Neutrophil (primary cell): ENCODE measurements around the gene C3orf22.

Experiments used
- H3K27ac ChIP-seq: fragments of 200-600 bp; sonication (generic); 2 replicates; pipeline ENCODE4 v1.5.1; 2016; ENCODE audit warnings: mild to moderate bottlenecking, moderate library complexity
- H3K27me3 ChIP-seq: fragments of 200-600 bp; sonication (generic); 2 replicates; pipeline ENCODE4 v1.6.0; 2016; ENCODE audit warnings: mild to moderate bottlenecking
- H3K36me3 ChIP-seq: fragments of 200-600 bp; sonication (generic); 2 replicates; pipeline ENCODE4 v1.5.1; 2017
- H3K4me1 ChIP-seq, 2 experiments: fragments of 200-600 bp in 1 of 2; sonication (generic) in 1 of 2; 1 replicate in 1 of 2; 2 replicates in 1 of 2; pipeline versions ENCODE4 v1.5.1 to v1.6.1; 2013 to 2016; ENCODE audit warnings: low read depth in 1 of 2, low read length in 1 of 2, mild to moderate bottlenecking in 1 of 2, moderate library complexity in 1 of 2; ENCODE audit not compliant: control insufficient read depth in 1 of 2, insufficient read depth in 1 of 2
- H3K4me3 ChIP-seq, 2 experiments: fragments of 200-600 bp in 1 of 2; sonication (generic) in 1 of 2; 1 replicate in 1 of 2; 2 replicates in 1 of 2; pipeline ENCODE4 v1.5.1; 2013 to 2016; ENCODE audit warnings: low read depth in 1 of 2, low read length in 1 of 2, mild to moderate bottlenecking in 1 of 2, moderate library complexity in 1 of 2
- H3K9me3 ChIP-seq: fragments of 200-600 bp; sonication (generic); 2 replicates; pipeline ENCODE4 v1.5.1; 2016
- TF ChIP-seq, protein P1 (sequence below): fragments of 200-600 bp; sonication (generic); IDR thresholded peaks from 2 replicates; pipeline ENCODE4 v1.5.1; 2016; ENCODE audit warnings: antibody characterized with exemption

The C3orf22 gene

DNA sequence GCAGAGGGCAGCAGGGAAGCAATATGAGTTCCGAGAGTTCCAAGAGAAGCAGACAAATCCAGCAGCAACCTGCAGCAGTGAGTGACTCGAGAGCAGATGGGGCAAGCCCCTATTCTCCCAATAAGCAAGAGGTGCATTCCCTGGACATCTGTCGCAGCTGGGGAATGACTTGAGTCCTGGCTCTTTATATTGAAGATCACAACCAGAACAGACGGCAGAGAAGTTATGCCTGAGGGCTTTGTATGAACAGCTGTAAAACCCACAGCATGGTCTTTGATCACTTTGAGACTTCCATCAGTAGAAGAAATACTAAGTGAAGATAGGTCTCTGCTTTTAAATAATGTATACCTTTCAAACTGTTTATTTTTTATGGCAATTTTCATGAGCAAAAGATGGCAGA lies 23.6 kb upstream of the C3orf22 start:
- Histone ChIP-seq H3K27ac (no peak overlapping the region), H3K9me3 (no peaks in the 10 kb centered on the region), H3K36me3 (no peaks in the 10 kb centered on the region), H3K4me3 (no peak overlapping the region), H3K4me1 (no peaks in the 10 kb centered on the region), H3K27me3 (no peaks in the 10 kb centered on the region)
- TF ChIP-seq, protein P1, sequence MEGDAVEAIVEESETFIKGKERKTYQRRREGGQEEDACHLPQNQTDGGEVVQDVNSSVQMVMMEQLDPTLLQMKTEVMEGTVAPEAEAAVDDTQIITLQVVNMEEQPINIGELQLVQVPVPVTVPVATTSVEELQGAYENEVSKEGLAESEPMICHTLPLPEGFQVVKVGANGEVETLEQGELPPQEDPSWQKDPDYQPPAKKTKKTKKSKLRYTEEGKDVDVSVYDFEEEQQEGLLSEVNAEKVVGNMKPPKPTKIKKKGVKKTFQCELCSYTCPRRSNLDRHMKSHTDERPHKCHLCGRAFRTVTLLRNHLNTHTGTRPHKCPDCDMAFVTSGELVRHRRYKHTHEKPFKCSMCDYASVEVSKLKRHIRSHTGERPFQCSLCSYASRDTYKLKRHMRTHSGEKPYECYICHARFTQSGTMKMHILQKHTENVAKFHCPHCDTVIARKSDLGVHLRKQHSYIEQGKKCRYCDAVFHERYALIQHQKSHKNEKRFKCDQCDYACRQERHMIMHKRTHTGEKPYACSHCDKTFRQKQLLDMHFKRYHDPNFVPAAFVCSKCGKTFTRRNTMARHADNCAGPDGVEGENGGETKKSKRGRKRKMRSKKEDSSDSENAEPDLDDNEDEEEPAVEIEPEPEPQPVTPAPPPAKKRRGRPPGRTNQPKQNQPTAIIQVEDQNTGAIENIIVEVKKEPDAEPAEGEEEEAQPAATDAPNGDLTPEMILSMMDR: no peak

- no peaks in the 10 kb centered on the region for H3K27me3 ChIP-seq
- no peak overlapping the region for H3K4me3 ChIP-seq
- TF ChIP-seq, protein P1: no peak
- H3K4me1 ChIP-seq: no peaks in the 10 kb centered on the region
- no peaks in the 10 kb centered on the region for H3K36me3 ChIP-seq
- H3K9me3 ChIP-seq: no peaks in the 10 kb centered on the region
- no peak overlapping the region for H3K27ac ChIP-seq
Measured at GRCh38 chr3:126581569-126581968, 22.8 kb upstream of the C3orf22 start.

GRCh38 chr3:126580746-126581145 lies 22.0 kb upstream of the C3orf22 start:
- H3K27me3 ChIP-seq: no peaks in the 10 kb centered on the region
- H3K9me3 ChIP-seq: no peaks in the 10 kb centered on the region
- TF ChIP-seq, protein P1: no peak
- H3K36me3 ChIP-seq: no peaks in the 10 kb centered on the region
- H3K4me1 ChIP-seq: no peaks in the 10 kb centered on the region
- H3K27ac ChIP-seq: no peak overlapping the region
- no peak overlapping the region for H3K4me3 ChIP-seq

DNA sequence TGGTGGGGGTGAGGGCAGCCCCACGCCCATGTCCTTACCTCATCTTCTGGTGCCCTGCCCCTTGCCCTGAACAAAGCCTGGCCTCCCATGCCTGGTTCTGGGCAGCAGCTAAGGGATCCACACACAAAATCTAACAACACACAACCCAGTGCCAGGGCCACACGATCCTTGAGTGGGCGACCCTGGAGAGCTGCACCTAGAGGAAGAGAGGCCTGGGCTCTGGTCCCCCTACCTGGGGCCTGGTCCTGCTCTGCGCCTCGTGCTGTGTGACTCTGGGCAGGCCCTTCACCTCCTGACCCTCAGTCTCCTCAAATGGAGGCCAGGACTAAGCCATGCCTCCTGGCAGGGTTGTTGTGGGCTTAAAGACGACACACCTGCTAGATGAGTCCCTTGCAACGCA lies 20.0 kb upstream of the C3orf22 start:
- Histone ChIP-seq H3K27ac (no peak overlapping the region), H3K36me3 (no peaks in the 10 kb centered on the region), H3K4me3 (no peak overlapping the region), H3K27me3 (no peaks in the 10 kb centered on the region), H3K4me1 (no peaks in the 10 kb centered on the region), H3K9me3 (no peaks in the 10 kb centered on the region)
- TF ChIP-seq, protein P1: no peak

- no peak overlapping the region for H3K4me3 ChIP-seq
Measured at GRCh38 chr3:126577261-126577660, 18.5 kb upstream of the C3orf22 start.

More at GRCh38 chr3:126577261-126577660, 18.5 kb upstream of the C3orf22 start:
- H3K27ac ChIP-seq: no peak overlapping the region
- no peaks in the 10 kb centered on the region for H3K4me1 ChIP-seq
- TF ChIP-seq, protein P1: no peak
- H3K36me3 ChIP-seq: no peaks in the 10 kb centered on the region
- H3K9me3 ChIP-seq: no peaks in the 10 kb centered on the region
- no peaks in the 10 kb centered on the region for H3K27me3 ChIP-seq
